Measurements from ENCODE around the gene HOXA9.

Gene HOXA9

GRCh38 chr7:27168265-27168947 lies 3.1 kb upstream of the HOXA9 start:
- peak overlapping the region; percentile 76 for H3K4me3 ChIP-seq (ENCODE audit: low read depth, low read length)
- no peaks in the 10 kb centered on the region for H3K9me3 ChIP-seq (ENCODE audit: control insufficient read depth, insufficient read depth, low read depth, low read length)
- peaks cover 15 to 41% of the 10 kb centered on the region in 2 experiments for H3K36me3 ChIP-seq (ENCODE audit: control insufficient read depth in 2 of 2, insufficient read depth in 1 of 2, low read length in 2 of 2)
- H3K4me1 ChIP-seq (ENCODE audit: control insufficient read depth, insufficient read depth, low read length): peaks cover 7% of the 10 kb centered on the region; the same call in 1 of the 2 replicates
- peak overlapping the region; percentile 100 for H3K27ac ChIP-seq (ENCODE audit: extremely low read depth, low read depth, low read length)
- CTCF ChIA-PET: interaction anchor here (0.6 to 1.6 kb wide), 9 partner anchors 14 to 1313 kb away, joined by 3 to 7 read pairs (median 4); no protein-coding TSS in a partner anchor
- POLR2A ChIA-PET: interaction anchor here (0.6 to 11.2 kb wide), 13 partner anchors 11 to 1585 kb away, joined by 3 to 237 read pairs (median 9); partner anchors contain the start of genes CBX3, HOXA11, HOXA5 and HOXA7
- TF ChIP-seq ZNF341 (tag by site-specific recombination; IDR thresholded peaks at IDR 0.05; ENCODE audit: low read depth): peak; percentile 55; the same call in 1 of the 2 replicates
- TF ChIP-seq ZNF26 (tag by site-specific recombination; IDR thresholded peaks at IDR 0.05): no peak
- TF ChIP-seq GLIS2 (tag by site-specific recombination; IDR thresholded peaks at IDR 0.05): peak; percentile 72
- TF ChIP-seq GLI2 (tag by site-specific recombination; IDR thresholded peaks at IDR 0.05; ENCODE audit: borderline replicate concordance, low read depth): no peak
- no peak for TF ChIP-seq ZNF518A (tag by site-specific recombination; conservative IDR thresholded peaks at IDR 0.05; ENCODE audit: low read depth)
- no peak for TF ChIP-seq ZNF701 (tag by site-specific recombination; IDR thresholded peaks at IDR 0.05)
- no peak for TF ChIP-seq GLIS1 (tag by site-specific recombination; IDR thresholded peaks at IDR 0.05)
- peak; percentile 23; the same call in 1 of the 2 replicates for TF ChIP-seq CTCF (tag by site-specific recombination; IDR thresholded peaks at IDR 0.05)
- TF ChIP-seq ZNF596 (tag by site-specific recombination; IDR thresholded peaks at IDR 0.05): no peak
- TF ChIP-seq ZNF404 (tag by site-specific recombination; IDR thresholded peaks at IDR 0.05): no peak
- no peak for TF ChIP-seq ZNF202 (tag by site-specific recombination; IDR thresholded peaks at IDR 0.05; ENCODE audit: borderline replicate concordance)
- TF ChIP-seq, protein P1, sequence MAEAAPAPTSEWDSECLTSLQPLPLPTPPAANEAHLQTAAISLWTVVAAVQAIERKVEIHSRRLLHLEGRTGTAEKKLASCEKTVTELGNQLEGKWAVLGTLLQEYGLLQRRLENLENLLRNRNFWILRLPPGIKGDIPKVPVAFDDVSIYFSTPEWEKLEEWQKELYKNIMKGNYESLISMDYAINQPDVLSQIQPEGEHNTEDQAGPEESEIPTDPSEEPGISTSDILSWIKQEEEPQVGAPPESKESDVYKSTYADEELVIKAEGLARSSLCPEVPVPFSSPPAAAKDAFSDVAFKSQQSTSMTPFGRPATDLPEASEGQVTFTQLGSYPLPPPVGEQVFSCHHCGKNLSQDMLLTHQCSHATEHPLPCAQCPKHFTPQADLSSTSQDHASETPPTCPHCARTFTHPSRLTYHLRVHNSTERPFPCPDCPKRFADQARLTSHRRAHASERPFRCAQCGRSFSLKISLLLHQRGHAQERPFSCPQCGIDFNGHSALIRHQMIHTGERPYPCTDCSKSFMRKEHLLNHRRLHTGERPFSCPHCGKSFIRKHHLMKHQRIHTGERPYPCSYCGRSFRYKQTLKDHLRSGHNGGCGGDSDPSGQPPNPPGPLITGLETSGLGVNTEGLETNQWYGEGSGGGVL (tag by site-specific recombination; IDR thresholded peaks at IDR 0.05): no peak
- TF ChIP-seq ZFP37 (tag by site-specific recombination; IDR thresholded peaks at IDR 0.05): no peak
- TF ChIP-seq ZNF133 (tag by site-specific recombination; IDR thresholded peaks at IDR 0.05): no peak
- TF ChIP-seq ZBTB1 (tag by site-specific recombination; IDR thresholded peaks at IDR 0.05): no peak
- TF ChIP-seq ZNF529 (tag by site-specific recombination; IDR thresholded peaks at IDR 0.05; ENCODE audit: insufficient replicate concordance): no peak
- TF ChIP-seq PRDM1 (tag by site-specific recombination; IDR thresholded peaks at IDR 0.05): peak; percentile 86
- no peak for TF ChIP-seq ZNF23 (tag by site-specific recombination; IDR thresholded peaks at IDR 0.05; ENCODE audit: borderline replicate concordance)
- no peak for TF ChIP-seq EGR2 (tag by site-specific recombination; IDR thresholded peaks at IDR 0.05; ENCODE audit: low read depth)
- TF ChIP-seq KLF9 (tag by site-specific recombination; IDR thresholded peaks at IDR 0.05; ENCODE audit: low read depth): no peak
- TF ChIP-seq ZNF335 (tag by site-specific recombination; conservative IDR thresholded peaks at IDR 0.05): 0 out of 2 replicates have a peak, but pooled peaks have one; percentile 32
- TF ChIP-seq ZNF449 (tag by site-specific recombination; IDR thresholded peaks at IDR 0.05): 0 out of 2 replicates have a peak, but pooled peaks have one; percentile 12
- peak; percentile 60; the same call in 1 of the 2 replicates for TF ChIP-seq ZNF2 (tag by site-specific recombination; IDR thresholded peaks at IDR 0.05)
- no peak for TF ChIP-seq ZNF157 (tag by site-specific recombination; IDR thresholded peaks at IDR 0.05)
